22Rv1 (cell line): ENCODE measurements around the gene PALD1.

Experiments
- H3K27ac ChIP-seq: fragments of 450-650 bp; 2 replicates; pipeline ENCODE4 v1.5.1; 2017
- CTCF ChIP-seq: fragments of 450-650 bp; IDR thresholded peaks from 2 replicates; pipeline ENCODE4 v1.5.1; 2017; ENCODE audit warnings: mild to moderate bottlenecking
- ZFX ChIP-seq: fragments of 450-650 bp; IDR thresholded peaks from 2 replicates; pipeline ENCODE4 v1.6.1; 2017; ENCODE audit warnings: antibody characterized with exemption, borderline replicate concordance

PALD1 gene

GRCh38 chr10:70595566-70596016 lies 117.0 kb downstream of the PALD1 start:
- no peak for TF ChIP-seq CTCF
- no peak for TF ChIP-seq ZFX
- H3K27ac ChIP-seq, result no peak overlapping the region

GRCh38 chr10:70596110-70596798 lies 117.7 kb downstream of the PALD1 start:
- H3K27ac ChIP-seq, result no peak overlapping the region
- TF ChIP-seq CTCF (no peak), ZFX (no peak)

GRCh38 chr10:70596860-70597809 lies 118.6 kb downstream of the PALD1 start:
- TF ChIP-seq CTCF (no peak), ZFX (no peak)
- H3K27ac ChIP-seq, result no peak overlapping the region

DNA sequence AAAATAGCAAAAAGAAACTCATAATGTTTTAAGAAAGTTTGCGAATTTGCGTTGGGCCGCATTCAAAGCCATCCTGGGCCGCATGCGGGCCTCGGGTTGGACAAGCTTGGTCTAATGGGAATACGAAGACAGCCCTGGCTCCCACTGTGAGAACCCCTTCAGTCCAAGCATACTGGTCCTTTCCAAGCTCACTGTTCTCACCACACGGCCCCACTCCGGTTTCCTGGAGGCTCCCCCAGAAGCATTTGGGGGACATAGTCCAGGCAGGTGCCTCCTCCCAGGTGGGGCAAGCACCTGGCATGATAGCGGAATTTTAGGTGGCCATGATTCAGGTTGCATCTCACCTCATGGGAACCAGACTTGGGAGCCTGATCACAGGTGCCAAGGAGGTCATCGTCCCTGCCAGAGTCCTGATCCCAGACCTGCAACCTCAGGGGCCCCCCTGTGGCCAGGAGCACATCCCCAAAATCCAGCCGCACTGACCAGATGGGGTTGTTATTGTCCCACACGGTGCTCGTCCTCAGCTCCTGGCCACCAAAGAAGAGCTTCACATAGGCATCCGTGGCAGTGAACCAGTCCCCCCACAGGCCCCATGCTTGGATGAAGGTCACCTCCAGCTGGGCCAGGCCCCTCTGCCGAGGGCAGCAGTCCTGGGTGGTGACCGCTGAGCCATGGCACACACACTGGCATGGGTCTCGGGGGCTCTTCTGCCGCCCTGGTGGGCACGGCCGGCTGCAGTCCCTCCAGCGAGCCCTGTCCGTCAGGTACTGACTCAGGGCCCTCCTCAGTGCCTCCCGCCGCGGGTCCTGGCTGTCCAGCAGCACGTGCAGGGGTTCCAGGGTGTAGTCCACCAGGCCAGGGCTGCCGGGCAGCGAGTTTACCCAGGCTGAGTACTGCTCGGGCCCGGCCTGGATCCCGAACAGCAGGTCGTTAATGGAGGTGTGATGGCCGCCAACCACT lies 119.6 kb downstream of the PALD1 start:
- H3K27ac ChIP-seq, result no peak overlapping the region
- no peak for TF ChIP-seq CTCF
- TF ChIP-seq ZFX, result no peak

GRCh38 chr10:70598857-70599295 lies 120.3 kb downstream of the PALD1 start:
- TF ChIP-seq CTCF, result no peak
- TF ChIP-seq ZFX, result no peak
- no peak overlapping the region for H3K27ac ChIP-seq

GRCh38 chr10:70599319-70599718 lies 120.8 kb downstream of the PALD1 start:
- no peak for TF ChIP-seq ZFX
- TF ChIP-seq CTCF, result no peak
- H3K27ac ChIP-seq, result no peak overlapping the region
